CD4-positive, alpha-beta T cell treated with Interleukin-12 subunit alpha and Interleukin-12 subunit beta, for 1 hour (primary cell): ENCODE data around the gene KRT74.

Source experiments
- DNase-seq: peaks from one replicate; pipeline ENCODE4 v3.0.0-alpha.2; 2020

The KRT74 gene

DNA sequence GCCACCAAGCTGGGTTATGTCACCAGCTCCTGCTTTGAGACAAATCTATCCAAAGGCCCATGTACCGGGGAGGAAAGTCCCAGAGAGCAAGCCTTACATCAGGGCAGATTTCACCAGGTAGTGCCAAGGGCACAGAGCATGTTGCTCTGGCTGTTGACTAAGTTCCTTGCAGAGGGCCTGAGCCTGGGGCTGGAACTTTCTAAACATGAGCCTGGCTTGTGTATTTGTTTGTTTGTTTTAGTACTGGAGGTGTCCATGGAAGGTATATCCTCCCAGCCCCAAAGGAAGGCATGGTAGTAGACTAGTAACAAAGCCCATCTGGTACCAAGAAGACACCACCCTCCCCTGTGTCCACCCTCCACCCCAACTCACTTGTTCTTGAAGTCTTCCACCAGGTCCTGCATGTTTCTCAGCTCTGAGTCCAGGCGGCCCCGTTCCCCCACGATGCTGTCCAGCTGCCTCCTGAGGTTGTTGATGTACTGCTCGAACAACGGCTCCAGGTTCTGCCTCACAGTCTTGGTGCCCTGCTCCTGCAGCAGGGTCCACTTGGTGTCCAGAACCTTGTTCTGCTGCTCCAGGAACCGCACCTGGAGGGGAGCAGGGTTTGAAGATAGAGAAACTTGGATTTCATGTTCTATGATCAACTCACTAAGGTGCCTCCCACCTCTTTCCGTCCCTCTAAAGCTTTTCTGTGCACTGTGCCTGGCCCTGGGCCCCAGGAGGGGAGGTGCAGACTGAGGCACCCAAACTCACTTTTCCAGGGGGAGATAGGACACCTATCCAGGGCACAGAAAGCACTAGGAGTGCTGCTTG is 54.9 kb downstream of the KRT74 start:
- DNase-seq, result no peak

DNA sequence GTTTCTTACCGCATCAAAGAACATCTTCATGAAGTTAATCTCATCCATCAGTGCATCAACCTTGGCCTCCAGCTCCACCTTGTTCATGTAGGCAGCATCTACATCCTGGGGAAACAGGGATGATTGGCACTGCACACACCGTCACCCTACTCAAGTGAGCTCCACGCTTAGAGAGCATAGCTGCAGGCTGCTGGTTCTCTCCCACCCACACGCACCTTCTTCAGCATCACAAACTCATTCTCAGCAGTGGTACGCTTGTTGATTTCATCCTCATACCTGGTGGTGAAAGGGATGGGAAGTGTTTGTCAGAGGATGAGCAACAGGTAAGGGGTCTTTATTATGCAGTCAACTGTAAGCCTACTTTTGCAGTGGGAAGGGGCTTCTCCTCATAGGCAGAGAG is 55.8 kb downstream of the KRT74 start:
- DNase-seq, result no peak

- no peak for DNase-seq
These were observed 56.4 kb downstream of the KRT74 start for GRCh38 chr12:52517005-52517835.

DNA sequence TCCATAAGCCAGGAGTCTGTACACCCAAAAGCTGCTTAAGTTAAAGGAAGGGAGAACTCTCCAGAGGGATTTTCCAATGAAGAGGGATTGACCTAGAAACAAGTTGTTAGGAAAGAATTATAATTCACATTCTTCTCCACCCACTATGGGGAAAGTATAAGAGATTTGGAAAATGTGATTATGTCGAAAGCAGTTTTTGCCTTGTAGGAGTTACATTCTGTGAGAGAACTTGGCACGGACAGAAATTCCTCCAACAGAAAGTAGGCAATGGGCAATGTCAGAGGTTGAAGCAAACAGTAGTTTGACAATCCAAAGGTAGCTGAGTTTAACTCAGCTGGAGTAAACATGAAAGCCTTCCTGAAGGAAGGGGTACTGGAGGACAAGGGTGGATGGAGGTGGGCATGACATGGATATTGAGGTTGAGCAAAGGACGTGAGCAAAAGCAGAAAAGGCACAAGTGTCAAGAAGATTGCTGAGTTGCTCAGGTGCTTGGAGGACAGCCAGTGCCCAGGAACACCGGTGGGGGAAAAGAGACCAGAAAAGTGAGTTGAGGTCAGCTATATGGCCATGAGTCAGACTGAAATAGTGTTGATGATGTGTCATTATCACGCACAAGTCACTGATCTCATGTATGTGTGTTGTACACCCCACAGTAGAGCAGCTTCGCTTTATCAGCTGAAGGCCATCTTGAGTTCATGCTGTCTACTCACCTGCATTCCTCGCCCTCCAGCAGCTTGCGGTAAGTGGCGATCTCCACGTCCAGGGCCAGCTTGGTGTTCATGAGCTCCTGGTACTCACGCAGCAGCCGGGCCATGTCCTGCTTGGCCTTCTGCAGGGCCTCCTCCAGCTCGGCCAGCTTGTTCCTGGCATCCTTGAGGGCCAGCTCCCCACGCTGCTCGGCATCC is 57.5 kb downstream of the KRT74 start:
- no peak for DNase-seq
